HFF-Myc (cell line): ENCODE data around the gene MOV10L1.

Source experiments
- DNase-seq: peaks from one replicate; pipeline ENCODE4 v3.0.0-alpha.2; 2011; ENCODE audit warnings: low read depth; ENCODE audit errors: extremely low read depth
- H3K4me3 ChIP-seq: replicated peaks from 2 replicates; pipeline ENCODE4 v1.5.1; 2011; ENCODE audit warnings: low read depth, mild to moderate bottlenecking, control low read depth, low read length
- CTCF ChIP-seq: IDR thresholded peaks from 2 replicates; pipeline ENCODE4 v1.5.1; 2012; ENCODE audit warnings: mild to moderate bottlenecking, low read depth, low read length, control low read depth; ENCODE audit errors: missing control alignments

MOV10L1 gene

GRCh38 chr22:50074056-50074455 lies 15.8 kb upstream of the MOV10L1 start:
- DNase-seq, result no peak
- no peak for TF ChIP-seq CTCF
- no peak overlapping the region for H3K4me3 ChIP-seq

DNA sequence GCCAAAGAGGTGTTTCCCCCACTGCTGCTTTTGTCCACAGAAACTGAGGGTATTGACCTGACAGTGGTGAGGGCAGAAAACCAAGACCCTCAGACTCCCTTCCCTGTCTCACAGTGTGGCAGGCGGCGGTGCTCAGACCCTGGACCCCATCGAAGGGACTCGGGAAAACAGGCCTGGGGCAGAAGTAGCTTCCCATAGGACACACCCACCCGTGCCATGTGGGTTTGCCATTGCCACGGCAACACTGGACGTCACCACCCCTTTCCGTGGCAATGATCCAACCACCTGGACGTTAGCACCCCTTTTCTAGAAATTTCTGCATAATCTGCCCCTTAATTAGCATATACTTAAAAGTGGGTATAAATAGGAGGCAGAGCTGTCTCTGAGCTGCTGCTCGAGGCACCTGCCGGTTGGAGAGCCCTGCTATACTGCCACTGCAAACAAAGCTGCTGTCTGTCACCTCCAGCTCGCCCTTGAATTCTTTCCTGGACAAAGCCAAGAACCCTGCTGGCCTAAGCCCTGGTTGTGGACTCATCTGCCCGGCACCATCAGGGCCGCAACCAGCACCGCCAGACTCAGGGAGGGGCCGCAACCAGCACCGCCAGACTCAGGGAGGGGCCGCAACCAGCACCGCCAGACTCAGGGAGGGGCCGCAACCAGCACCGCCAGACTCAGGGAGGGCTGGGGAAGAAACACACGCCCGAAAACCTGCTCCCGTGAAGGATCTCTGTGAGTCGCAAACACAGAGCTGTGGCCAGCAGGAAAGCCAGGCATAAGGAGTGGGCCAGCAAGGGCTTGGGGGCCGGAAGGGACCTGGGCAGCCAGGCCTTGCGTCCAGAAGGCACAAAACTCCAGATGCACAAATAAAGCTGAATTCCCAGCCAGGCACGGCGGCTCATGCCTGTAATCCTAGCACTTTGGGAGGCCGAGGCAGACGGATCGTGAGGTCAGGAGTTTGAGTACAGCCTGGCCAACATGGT lies 15.0 kb upstream of the MOV10L1 start:
- H3K4me3 ChIP-seq, result no peak overlapping the region
- DNase-seq, result no peak
- no peak for TF ChIP-seq CTCF

DNA sequence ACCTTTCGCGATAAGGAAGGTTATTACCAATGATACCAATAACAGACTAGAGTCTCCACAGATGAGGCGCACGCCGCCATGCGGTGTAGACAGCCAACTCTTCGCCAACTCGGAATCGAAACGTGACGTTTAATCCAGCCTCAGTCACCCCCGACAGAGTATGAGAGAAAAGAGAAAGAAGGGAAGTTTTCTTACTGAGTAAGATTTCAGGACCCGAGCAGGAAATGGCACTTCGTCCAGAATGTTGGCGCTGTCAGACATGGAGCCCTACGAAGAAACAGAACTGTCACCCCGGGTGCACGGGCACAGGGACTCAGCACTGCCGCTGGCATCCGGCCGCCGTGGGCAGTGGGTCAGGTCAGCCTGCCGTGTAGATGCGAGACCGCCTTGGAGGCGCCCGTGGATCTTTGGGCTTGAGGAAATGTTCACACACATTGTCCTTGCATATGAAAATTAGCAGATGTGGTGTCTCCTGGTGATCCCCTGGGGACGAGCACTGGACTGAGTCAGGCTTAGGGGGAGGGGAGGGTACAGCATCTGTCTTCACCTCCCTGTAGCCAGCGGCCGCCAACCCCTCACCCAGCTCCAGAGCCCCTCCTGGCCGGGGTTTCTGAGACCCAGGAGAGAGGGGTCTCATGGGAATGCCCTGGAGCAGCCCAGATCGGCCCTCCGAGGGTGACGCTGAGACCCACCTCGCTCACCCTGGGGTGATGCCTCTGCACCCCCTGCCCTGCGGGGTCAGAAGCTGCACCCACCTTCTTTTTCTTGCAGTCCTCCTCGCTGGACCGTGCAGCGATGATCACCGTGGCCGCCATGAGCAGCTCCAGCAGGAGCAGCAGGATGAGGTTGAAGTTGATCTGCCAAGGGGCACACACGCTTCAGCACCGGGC lies 12.9 kb upstream of the MOV10L1 start:
- no peak for TF ChIP-seq CTCF
- DNase-seq, result no peak
- no peak overlapping the region for H3K4me3 ChIP-seq

DNA sequence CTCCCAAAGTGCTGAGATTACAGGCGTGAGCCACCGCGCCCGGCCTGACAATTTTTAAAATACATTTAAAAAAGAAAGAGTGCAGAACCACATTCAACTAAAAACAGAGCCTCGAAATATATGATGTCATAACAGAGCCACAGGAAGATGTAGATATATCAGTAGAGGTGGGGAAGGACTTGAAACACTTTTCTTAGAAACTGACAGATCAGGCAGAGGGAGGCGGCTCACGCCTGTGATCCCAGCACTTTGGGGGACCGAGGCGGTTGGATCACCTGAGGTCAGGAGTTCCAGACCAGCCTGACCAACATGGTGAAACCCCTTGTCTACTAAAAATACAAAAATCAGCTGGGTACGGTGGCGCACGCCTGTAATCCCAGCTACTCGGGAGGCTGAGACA lies 11.6 kb upstream of the MOV10L1 start:
- TF ChIP-seq CTCF, result no peak
- no peak for DNase-seq
- H3K4me3 ChIP-seq, result no peak overlapping the region

- no peak for TF ChIP-seq CTCF
- no peak overlapping the region for H3K4me3 ChIP-seq
- no peak for DNase-seq
Observed at GRCh38 chr22:50078761-50079160, 11.0 kb upstream of the MOV10L1 start.

- TF ChIP-seq CTCF, result no peak
- DNase-seq, result no peak
- H3K4me3 ChIP-seq, result no peak overlapping the region
Observed at GRCh38 chr22:50080077-50080465, 9.7 kb upstream of the MOV10L1 start.
